Measurements from ENCODE around the gene SMARCC1.

DNA sequence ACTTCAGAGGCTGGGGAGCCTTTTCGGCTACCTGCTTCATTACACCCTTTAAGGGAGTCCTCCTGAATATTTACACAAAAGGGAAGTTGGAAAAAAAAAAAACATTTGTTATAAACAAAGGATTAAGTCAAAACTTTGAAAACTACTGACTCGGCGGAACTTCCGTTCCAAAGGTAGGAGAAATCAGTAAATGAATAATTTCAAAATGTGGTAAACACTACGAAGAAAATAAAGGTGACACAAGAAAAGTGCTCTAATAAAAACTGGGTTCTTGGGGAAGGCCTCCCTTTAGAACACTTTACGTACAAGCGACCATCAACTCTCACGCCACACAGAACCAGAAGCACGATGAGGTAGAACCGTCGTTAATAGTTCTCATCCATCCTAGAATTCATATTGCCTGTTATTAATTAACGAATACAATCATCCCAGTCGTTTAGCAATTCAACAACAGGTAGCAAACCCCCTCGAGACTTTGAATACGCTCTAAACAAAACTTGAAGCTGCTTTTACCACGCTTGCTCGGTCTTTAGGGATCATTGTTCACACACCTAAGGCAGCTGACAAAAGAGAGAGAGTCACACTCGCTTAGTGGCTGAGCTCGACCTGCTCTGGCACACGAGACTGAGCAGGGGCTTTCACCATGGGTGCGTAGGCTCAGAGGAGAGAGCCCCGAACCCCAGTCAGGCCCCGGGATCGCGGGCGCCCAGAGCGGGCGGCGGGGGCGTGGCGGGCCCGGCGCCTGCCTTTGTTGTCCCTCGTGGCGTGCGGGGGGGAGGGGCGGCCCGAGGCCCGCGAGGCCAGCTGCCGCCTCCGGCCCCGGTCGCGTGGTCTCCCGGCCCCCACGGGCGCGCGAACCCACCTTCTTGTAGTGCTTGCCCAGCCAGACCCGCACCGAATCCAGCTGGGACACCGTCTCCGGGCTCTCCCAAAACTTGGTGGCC is 680 bp downstream of the SMARCC1 start:
- TF ChIP-seq, protein P1, sequence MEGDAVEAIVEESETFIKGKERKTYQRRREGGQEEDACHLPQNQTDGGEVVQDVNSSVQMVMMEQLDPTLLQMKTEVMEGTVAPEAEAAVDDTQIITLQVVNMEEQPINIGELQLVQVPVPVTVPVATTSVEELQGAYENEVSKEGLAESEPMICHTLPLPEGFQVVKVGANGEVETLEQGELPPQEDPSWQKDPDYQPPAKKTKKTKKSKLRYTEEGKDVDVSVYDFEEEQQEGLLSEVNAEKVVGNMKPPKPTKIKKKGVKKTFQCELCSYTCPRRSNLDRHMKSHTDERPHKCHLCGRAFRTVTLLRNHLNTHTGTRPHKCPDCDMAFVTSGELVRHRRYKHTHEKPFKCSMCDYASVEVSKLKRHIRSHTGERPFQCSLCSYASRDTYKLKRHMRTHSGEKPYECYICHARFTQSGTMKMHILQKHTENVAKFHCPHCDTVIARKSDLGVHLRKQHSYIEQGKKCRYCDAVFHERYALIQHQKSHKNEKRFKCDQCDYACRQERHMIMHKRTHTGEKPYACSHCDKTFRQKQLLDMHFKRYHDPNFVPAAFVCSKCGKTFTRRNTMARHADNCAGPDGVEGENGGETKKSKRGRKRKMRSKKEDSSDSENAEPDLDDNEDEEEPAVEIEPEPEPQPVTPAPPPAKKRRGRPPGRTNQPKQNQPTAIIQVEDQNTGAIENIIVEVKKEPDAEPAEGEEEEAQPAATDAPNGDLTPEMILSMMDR (IDR thresholded peaks at IDR 0.05): no peak
- no peak for TF ChIP-seq POLR2A (IDR thresholded peaks at IDR 0.05)
